ENCODE measurements around the gene PARD3B. TPM values are rescaled to one million over a fixed set of nuclear protein-coding genes. Genes with fewer than 3 reads are reported as not detected.

The PARD3B gene
- total RNA-seq, 2 donors from 2014 or later: 14.7 to 25.0 TPM

- no peaks in the 10 kb centered on the region for H3K9me3 ChIP-seq
Measured at GRCh38 chr2:205076405-205076804, 531.1 kb downstream of the PARD3B start.

GRCh38 chr2:205077159-205077558 lies 531.9 kb downstream of the PARD3B start:
- Histone ChIP-seq H3K9me3 (no peaks in the 10 kb centered on the region), H3K4me3 (no peak overlapping the region), H3K27me3 (replicated peaks; ENCODE audit: insufficient read depth) (no peaks in the 10 kb centered on the region), H3K4me1 (replicated peaks) (no peaks in the 10 kb centered on the region), H3K27ac (no peak overlapping the region), H3K36me3 (no peaks in the 10 kb centered on the region)
- no peak for DNase-seq (ENCODE audit: low spot score)
- TF ChIP-seq POLR2AphosphoS5 (IDR thresholded peaks at IDR 0.05): no peak
- TF ChIP-seq CTCF (IDR thresholded peaks at IDR 0.05): no peak
- TF ChIP-seq POLR2A (IDR thresholded peaks at IDR 0.05): no peak
- 18% methylated on average over 3 of the region's 3 CpGs for WGBS
- intact Hi-C loops (cut with DNase I): no loop called here

More at GRCh38 chr2:205076405-205076804, 531.1 kb downstream of the PARD3B start:
- Histone ChIP-seq H3K27ac (no peak overlapping the region), H3K36me3 (no peaks in the 10 kb centered on the region), H3K4me3 (no peak overlapping the region), H3K27me3 (replicated peaks; ENCODE audit: insufficient read depth) (no peaks in the 10 kb centered on the region), H3K4me1 (replicated peaks) (no peaks in the 10 kb centered on the region)
- 94% methylated on average over 3 of the region's 3 CpGs for WGBS
- intact Hi-C loops (cut with DNase I): no loop called here
- DNase-seq (ENCODE audit: low spot score): no peak
- TF ChIP-seq CTCF (IDR thresholded peaks at IDR 0.05) (no peak), POLR2A (IDR thresholded peaks at IDR 0.05) (no peak), POLR2AphosphoS5 (IDR thresholded peaks at IDR 0.05) (no peak)

DNA sequence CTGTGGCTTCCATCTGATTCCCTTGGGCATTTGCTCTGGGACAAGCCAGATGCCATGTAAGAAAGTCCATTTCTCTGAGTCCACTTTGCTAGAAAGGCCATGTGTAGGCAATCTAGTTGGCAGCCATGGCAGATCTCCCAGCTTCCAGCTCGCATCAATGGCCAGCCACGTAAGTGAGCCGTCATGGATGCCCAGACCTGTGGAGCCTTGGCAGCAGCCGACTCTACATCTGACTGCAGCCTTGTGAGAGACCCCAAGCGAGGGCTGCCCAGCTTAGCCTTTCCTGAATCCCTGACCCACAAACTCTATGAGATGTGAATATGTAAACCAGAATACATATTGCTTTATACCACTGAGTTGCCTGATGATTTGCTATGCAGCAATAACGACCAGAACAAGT lies 533.5 kb downstream of the PARD3B start:
- no peaks in the 10 kb centered on the region for H3K4me1 ChIP-seq (replicated peaks)
- 96% methylated on average over 6 of the region's 6 CpGs for WGBS
- intact Hi-C loops (cut with DNase I): no loop called here

DNA sequence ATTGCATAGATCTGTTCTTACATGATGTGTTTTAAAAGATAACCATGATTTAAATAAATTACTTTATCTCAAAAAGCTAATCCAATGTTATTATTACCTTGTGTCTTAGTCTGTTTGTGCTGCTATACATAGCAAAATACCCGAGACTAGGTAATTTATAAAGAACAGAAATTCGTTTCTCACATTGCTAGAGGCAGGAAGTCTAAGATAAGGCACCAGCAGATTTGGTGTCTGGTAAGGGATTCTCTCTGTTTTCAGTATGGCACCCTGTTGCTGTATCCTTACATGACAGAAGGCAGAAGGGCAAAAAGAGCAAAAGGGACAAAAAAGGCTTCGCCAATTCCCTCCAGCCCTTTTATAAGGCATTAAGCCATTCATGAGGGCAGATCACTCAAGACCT lies 533.9 kb downstream of the PARD3B start:
- Histone ChIP-seq H3K36me3 (no peaks in the 10 kb centered on the region), H3K27ac (no peak overlapping the region), H3K9me3 (no peaks in the 10 kb centered on the region), H3K4me1 (replicated peaks) (no peaks in the 10 kb centered on the region), H3K4me3 (no peak overlapping the region), H3K27me3 (replicated peaks; ENCODE audit: insufficient read depth) (no peaks in the 10 kb centered on the region)
- TF ChIP-seq POLR2AphosphoS5 (IDR thresholded peaks at IDR 0.05): no peak
- TF ChIP-seq POLR2A (IDR thresholded peaks at IDR 0.05): no peak
- TF ChIP-seq CTCF (IDR thresholded peaks at IDR 0.05): no peak
- WGBS: 96% methylated on average over 3 of the region's 3 CpGs
- DNase-seq (ENCODE audit: low spot score): no peak
- intact Hi-C loops (cut with DNase I): no loop called here

More for the DNA sequence above, 533.5 kb downstream of the PARD3B start:
- no peaks in the 10 kb centered on the region for H3K36me3 ChIP-seq
- H3K27ac ChIP-seq: no peak overlapping the region
- no peak for DNase-seq (ENCODE audit: low spot score)
- H3K9me3 ChIP-seq: no peaks in the 10 kb centered on the region
- H3K27me3 ChIP-seq (replicated peaks; ENCODE audit: insufficient read depth): no peaks in the 10 kb centered on the region
- H3K4me3 ChIP-seq: no peak overlapping the region
- TF ChIP-seq POLR2AphosphoS5 (IDR thresholded peaks at IDR 0.05): no peak

DNA sequence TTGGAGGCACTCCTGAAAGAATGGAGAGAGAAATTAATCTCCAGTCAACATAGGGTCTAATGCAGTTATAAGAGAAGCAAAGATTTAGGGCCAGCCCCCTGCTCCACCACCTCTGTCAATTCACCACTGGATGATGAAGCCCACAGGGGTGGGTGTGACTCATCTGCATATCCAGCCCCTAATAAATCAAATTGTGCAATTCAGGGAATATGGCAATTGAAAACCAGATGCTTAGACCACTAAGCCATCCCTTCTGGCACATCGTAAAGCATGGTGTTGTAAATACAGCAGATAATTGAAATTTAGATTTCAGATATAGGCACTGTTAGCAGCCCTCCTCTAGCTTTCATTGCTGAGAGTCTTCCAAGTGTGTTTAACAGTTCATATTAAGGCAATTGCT lies 541.4 kb downstream of the PARD3B start:
- intact Hi-C loops (cut with DNase I): no loop called here
- Histone ChIP-seq H3K4me1 (replicated peaks) (no peaks in the 10 kb centered on the region), H3K27ac (no peak overlapping the region), H3K9me3 (no peaks in the 10 kb centered on the region), H3K36me3 (no peaks in the 10 kb centered on the region), H3K27me3 (replicated peaks; ENCODE audit: insufficient read depth) (no peaks in the 10 kb centered on the region), H3K4me3 (no peak overlapping the region)
- DNase-seq (ENCODE audit: low spot score): no peak
- TF ChIP-seq CTCF (IDR thresholded peaks at IDR 0.05): no peak
- no peak for TF ChIP-seq POLR2AphosphoS5 (IDR thresholded peaks at IDR 0.05)
- no peak for TF ChIP-seq POLR2A (IDR thresholded peaks at IDR 0.05)
- 84% methylated on average over 1 of the region's 1 CpG for WGBS

Measured in prostate gland (tissue), 2 donors.